ENCODE data around the gene CADPS2. TPM values are rescaled to one million over a fixed set of nuclear protein-coding genes. Genes with fewer than 3 reads are reported as not detected.
"Not testable (repeated sequence)": the region's sequence is repeated elsewhere in the genome, so short reads cannot be mapped to it uniquely, and the experiment has no call there.

Gene CADPS2
- total RNA-seq, 4 donors from 2014 or later, result 27.3 to 154 (median 114) TPM

DNA sequence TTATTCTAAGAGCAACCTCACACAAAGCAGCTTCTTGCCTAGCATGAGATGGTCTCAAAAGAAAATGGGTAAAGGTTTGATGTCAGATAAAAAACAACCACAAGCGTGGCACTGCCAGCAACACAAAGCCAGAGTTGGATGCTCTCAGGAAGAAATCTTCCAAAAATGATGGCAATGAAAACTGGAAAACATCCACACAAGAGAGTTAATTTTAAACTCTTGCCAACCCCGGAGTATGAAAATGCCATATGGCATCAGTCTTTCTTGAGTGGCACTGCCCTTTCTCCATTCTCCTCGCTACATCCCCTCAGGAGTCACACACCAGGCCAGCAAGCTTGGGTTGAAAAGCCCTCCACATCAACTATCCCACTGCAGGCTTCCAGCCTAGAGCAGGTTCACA, 41.0 kb downstream of the CADPS2 start:
- no peak for DNase-seq (ENCODE audit: extremely low spot score)
- H3K4me1 ChIP-seq, result peaks cover 5 to 41% (median 27%) of the 10 kb centered on the region in 4 donors
- no peaks in the 10 kb centered on the region for H3K27me3 ChIP-seq
- TF ChIP-seq POLR2AphosphoS5 (IDR thresholded peaks at IDR 0.05) (no peak), EP300 (IDR thresholded peaks at IDR 0.05) (no peak), POLR2A (IDR thresholded peaks at IDR 0.05; ENCODE audit: low read depth) (no peak), CTCF (IDR thresholded peaks at IDR 0.05) (no peak)
- no peaks in the 10 kb centered on the region for H3K9me3 ChIP-seq
- no peaks in the 10 kb centered on the region for H3K36me3 ChIP-seq
- intact Hi-C loops (cut with DNase I), result no loop called here
- no peak overlapping the region for H3K27ac ChIP-seq (replicated peaks in 1 of 4)
- no peak overlapping the region for H3K4me3 ChIP-seq
- 76% methylated on average over 3 of the region's 3 CpGs for WGBS

- TF ChIP-seq POLR2A (IDR thresholded peaks at IDR 0.05; ENCODE audit: low read depth) (no peak), EP300 (IDR thresholded peaks at IDR 0.05) (no peak), POLR2AphosphoS5 (IDR thresholded peaks at IDR 0.05) (no peak), CTCF (IDR thresholded peaks at IDR 0.05) (no peak)
- Histone ChIP-seq H3K4me1 (peaks cover 5 to 32% (median 23%) of the 10 kb centered on the region in 4 donors), H3K27ac (replicated peaks in 1 of 4) (no peak overlapping the region), H3K9me3 (no peaks in the 10 kb centered on the region), H3K4me3 (no peak overlapping the region), H3K27me3 (no peaks in the 10 kb centered on the region), H3K36me3 (no peaks in the 10 kb centered on the region)
- no peak for DNase-seq (ENCODE audit: extremely low spot score)
- intact Hi-C loops (cut with DNase I), result no loop called here
- 78% methylated on average over 3 of the region's 3 CpGs for WGBS
Measured at GRCh38 chr7:122844191-122844988, 41.9 kb downstream of the CADPS2 start.

DNA sequence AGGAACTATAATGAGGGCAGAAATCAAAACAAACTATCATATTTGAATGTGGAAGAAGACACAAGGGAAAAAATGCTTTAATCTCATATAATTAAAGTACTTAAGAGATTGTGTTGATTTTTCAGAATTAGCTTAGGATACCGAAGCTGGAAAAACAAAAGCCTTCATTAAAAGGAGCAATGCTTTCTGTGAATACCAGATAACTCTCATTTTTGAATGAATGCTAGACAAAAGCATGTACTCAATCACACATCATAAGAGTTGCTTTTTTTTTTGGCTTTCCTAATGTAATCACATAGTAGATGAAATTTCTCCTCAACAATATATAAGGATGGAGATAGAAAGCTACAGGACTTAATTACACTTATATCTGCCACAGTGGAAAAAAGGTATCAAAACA, 43.3 kb downstream of the CADPS2 start:
- no peak overlapping the region for H3K4me3 ChIP-seq
- WGBS, result 79% methylated on average over 1 of the region's 1 CpG
- no peak overlapping the region for H3K27ac ChIP-seq (replicated peaks in 1 of 4)
- H3K9me3 ChIP-seq, result no peaks in the 10 kb centered on the region
- TF ChIP-seq CTCF (IDR thresholded peaks at IDR 0.05) (no peak), POLR2A (IDR thresholded peaks at IDR 0.05; ENCODE audit: low read depth) (no peak), POLR2AphosphoS5 (IDR thresholded peaks at IDR 0.05) (no peak), EP300 (IDR thresholded peaks at IDR 0.05) (no peak)
- no peaks in the 10 kb centered on the region for H3K27me3 ChIP-seq
- no peak for DNase-seq (ENCODE audit: extremely low spot score)
- H3K36me3 ChIP-seq, result no peaks in the 10 kb centered on the region
- H3K4me1 ChIP-seq, result peaks cover 0 to 21% (median 18%) of the 10 kb centered on the region in 4 donors
- intact Hi-C loops (cut with DNase I), result no loop called here

GRCh38 chr7:122836286-122836685, 50.0 kb downstream of the CADPS2 start:
- H3K27me3 ChIP-seq; H3K9me3 ChIP-seq; intact Hi-C loops (cut with DNase I); H3K4me3 ChIP-seq; DNase-seq (ENCODE audit: extremely low spot score); H3K27ac ChIP-seq (replicated peaks in 1 of 4); H3K36me3 ChIP-seq: not testable (repeated sequence)
- 90% methylated on average over 2 of the region's 2 CpGs for WGBS
- peaks cover 0 to 11% (median 0%) of the 10 kb centered on the region in 4 donors for H3K4me1 ChIP-seq

GRCh38 chr7:122834571-122834942, 51.7 kb downstream of the CADPS2 start:
- peaks cover 0 to 11% (median 0%) of the 10 kb centered on the region in 4 donors for H3K4me1 ChIP-seq
- H3K27me3 ChIP-seq; H3K4me3 ChIP-seq; intact Hi-C loops (cut with DNase I); H3K9me3 ChIP-seq; DNase-seq (ENCODE audit: extremely low spot score); H3K27ac ChIP-seq (replicated peaks in 1 of 4); H3K36me3 ChIP-seq: not testable (repeated sequence)
- 92% methylated on average over 5 of the region's 9 CpGs for WGBS
